Choroid plexus epithelial cell (primary cell): ENCODE measurements around the gene PIGM.
A peak's percentile ranks its signal among the peaks of the same experiment; 100 is the strongest.

Experiments used
- DNase-seq: peaks from one replicate; pipeline ENCODE4 v3.0.0-alpha.2; 2010; ENCODE audit warnings: low read depth
- H3K4me3 ChIP-seq: 2 replicates; pipeline ENCODE4 v1.5.1; 2011; ENCODE audit warnings: low read depth, mild to moderate bottlenecking, control low read depth, low read length, moderate library complexity
- CTCF ChIP-seq: conservative IDR thresholded peaks from 2 replicates; pipeline ENCODE4 v1.5.1; 2011; ENCODE audit warnings: low read depth, mild to moderate bottlenecking, control low read depth, inconsistent platforms, low read length, moderate library complexity

The PIGM gene

GRCh38 chr1:160040476-160040875, 8.7 kb upstream of the PIGM start:
- DNase-seq: peak; percentile 34
- no peak overlapping the region for H3K4me3 ChIP-seq
- TF ChIP-seq CTCF: no peak

GRCh38 chr1:160032165-160032820, 503 bp upstream of the PIGM start:
- peak overlapping the region; percentile 84 for H3K4me3 ChIP-seq
- no peak for TF ChIP-seq CTCF
- DNase-seq: no peak

DNA sequence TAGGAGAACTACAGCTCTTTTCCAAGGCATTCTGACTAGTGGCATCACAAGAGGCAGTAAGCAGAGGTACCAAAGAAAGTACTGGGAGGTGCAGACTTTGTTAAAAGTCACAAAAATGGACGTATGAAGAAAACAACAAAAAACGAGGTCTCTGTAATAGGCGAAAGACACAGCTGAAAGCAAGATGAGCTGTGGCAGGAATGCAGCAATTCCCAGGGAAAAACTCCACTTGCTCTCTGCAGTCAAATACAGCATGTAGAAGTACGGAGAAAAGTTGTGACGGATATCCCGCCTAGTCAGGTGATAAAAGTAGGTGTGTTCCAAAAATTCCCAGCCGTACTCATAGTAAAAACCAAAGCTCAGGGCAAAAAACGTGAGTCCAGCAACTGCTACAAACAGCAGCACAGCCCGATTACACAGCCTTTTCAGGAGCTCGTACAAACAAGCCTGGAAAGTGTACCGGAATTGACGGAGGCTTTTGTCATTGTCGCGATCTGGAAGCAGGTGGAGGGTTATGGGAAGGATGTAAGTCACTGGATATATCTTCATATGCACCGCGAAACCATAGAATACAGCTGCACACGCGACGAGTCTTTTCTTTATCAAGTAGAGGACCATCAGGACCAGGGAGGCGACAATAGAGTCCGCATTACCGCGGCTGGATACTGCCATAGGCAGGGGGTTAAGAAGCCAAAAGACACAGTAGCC, 979 bp downstream of the PIGM start:
- no peak for DNase-seq
- no peak for TF ChIP-seq CTCF
- H3K4me3 ChIP-seq: peak overlapping the region; percentile 84

GRCh38 chr1:160028426-160028825, 3.4 kb downstream of the PIGM start:
- no peak for TF ChIP-seq CTCF
- no peak overlapping the region for H3K4me3 ChIP-seq
- no peak for DNase-seq

- no peak overlapping the region for H3K4me3 ChIP-seq
- no peak for DNase-seq
- no peak for TF ChIP-seq CTCF
Measured at GRCh38 chr1:160025314-160025713, 6.5 kb downstream of the PIGM start.

DNA sequence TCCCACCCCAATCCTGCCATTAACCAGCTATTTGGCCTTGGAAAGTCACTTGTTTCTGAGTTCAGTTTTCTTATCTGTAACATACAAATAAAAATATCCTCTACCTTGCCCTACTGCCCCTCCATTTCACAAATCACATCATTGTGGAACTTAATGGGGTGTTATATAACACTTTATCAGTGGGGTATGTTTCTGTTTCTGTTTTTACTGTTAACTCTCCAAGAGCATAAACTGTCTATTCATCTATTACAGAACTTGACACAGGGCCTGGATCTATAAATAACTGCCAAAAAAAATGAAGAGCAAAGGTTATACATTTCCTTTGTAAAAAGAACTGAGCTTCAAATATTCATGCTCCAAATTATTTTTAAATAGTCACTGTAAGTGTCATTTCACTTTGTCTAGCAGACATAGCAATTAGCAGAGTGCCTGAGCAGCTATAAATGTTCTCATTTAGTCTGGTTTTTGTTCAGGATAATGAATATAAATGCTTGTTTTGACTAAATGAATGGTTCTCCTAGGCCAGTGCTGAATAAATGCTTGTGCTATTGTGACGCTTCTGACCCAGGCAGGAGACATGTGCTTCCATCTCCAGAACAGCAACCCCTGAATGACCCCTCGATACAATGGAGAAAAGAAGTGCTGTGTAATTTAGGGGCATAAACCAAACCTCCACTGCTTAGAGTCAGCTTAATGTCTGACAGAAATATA, 7.4 kb downstream of the PIGM start:
- TF ChIP-seq CTCF: no peak
- H3K4me3 ChIP-seq: no peak overlapping the region
- DNase-seq: no peak
